Neural progenitor cell (in vitro differentiated cells): ENCODE data around the gene STMN3.

Experiments used
- CTCF ChIP-seq: fragments of 200-600 bp; sonication (generic); IDR thresholded peaks from 2 replicates; pipeline ENCODE4 v1.5.1; 2017; ENCODE audit warnings: antibody characterized with exemption, mild to moderate bottlenecking
- EZH2 ChIP-seq: fragments of 200-600 bp; sonication (generic); IDR thresholded peaks from 2 replicates; pipeline ENCODE4 v1.6.1; 2017; ENCODE audit warnings: antibody characterized with exemption, mild to moderate bottlenecking, moderate library complexity
- EZH2phosphoT487 ChIP-seq: fragments of 200-600 bp; sonication (generic); IDR thresholded peaks from 2 replicates; pipeline ENCODE4 v1.6.1; 2017; ENCODE audit warnings: antibody characterized with exemption

- TF ChIP-seq CTCF: no peak
- TF ChIP-seq EZH2phosphoT487: no peak
- TF ChIP-seq EZH2: no peak
Observed at GRCh38 chr20:63698739-63699465, 45.7 kb upstream of the STMN3 start.
